ENCODE results near the gene NR2F2.

The NR2F2 gene

GRCh38 chr15:96332637-96333121 is 2.2 kb downstream of the NR2F2 start:
- no peak for DNase-seq (ENCODE audit: low read depth in 2 of 2)

GRCh38 chr15:96333131-96334016 is 2.9 kb downstream of the NR2F2 start:
- no peak for DNase-seq (ENCODE audit: low read depth in 2 of 2)

- no peak for DNase-seq (ENCODE audit: low read depth in 2 of 2)
Observed at GRCh38 chr15:96334017-96334704, 3.7 kb downstream of the NR2F2 start.

- DNase-seq (ENCODE audit: low read depth in 2 of 2): no peak
Observed at GRCh38 chr15:96334705-96335410, 4.4 kb downstream of the NR2F2 start.

- DNase-seq (ENCODE audit: low read depth in 2 of 2): no peak
Observed at GRCh38 chr15:96335411-96336024, 5.0 kb downstream of the NR2F2 start.

GRCh38 chr15:96336108-96336595 is 5.7 kb downstream of the NR2F2 start:
- DNase-seq (ENCODE audit: low read depth in 2 of 2): no peak

- no peak for DNase-seq (ENCODE audit: low read depth in 2 of 2)
Observed at GRCh38 chr15:96336596-96337364, 6.3 kb downstream of the NR2F2 start.

GRCh38 chr15:96337365-96338023 is 7.0 kb downstream of the NR2F2 start:
- no peak for DNase-seq (ENCODE audit: low read depth in 2 of 2)

- DNase-seq (ENCODE audit: low read depth in 2 of 2): no peak
Observed at GRCh38 chr15:96338074-96338765, 7.7 kb downstream of the NR2F2 start.

GRCh38 chr15:96338766-96339618 is 8.5 kb downstream of the NR2F2 start:
- no peak for DNase-seq (ENCODE audit: low read depth in 2 of 2)

GRCh38 chr15:96339619-96340347 is 9.3 kb downstream of the NR2F2 start:
- DNase-seq (ENCODE audit: low read depth in 2 of 2): no peak

GRCh38 chr15:96340348-96340597 is 9.8 kb downstream of the NR2F2 start:
- no peak for DNase-seq (ENCODE audit: low read depth in 2 of 2)

GRCh38 chr15:96340598-96341512 is 10.4 kb downstream of the NR2F2 start:
- no peak for DNase-seq (ENCODE audit: low read depth in 2 of 2)

- DNase-seq (ENCODE audit: low read depth in 2 of 2): no peak
Observed at GRCh38 chr15:96341513-96342405, 11.3 kb downstream of the NR2F2 start.

GRCh38 chr15:96342406-96343112 is 12.1 kb downstream of the NR2F2 start:
- DNase-seq (ENCODE audit: low read depth in 2 of 2): no peak
